ENCODE results near the gene PRELP. TPM values are rescaled to one million over a fixed set of nuclear protein-coding genes. Genes with fewer than 3 reads are reported as not detected.

The PRELP gene
- total and polyA plus RNA-seq, 2 of the 8 experiments (the other 6 are each of a cell fraction or from before 2014, with no cell fraction given), result 0.13 to 0.23 TPM

DNA sequence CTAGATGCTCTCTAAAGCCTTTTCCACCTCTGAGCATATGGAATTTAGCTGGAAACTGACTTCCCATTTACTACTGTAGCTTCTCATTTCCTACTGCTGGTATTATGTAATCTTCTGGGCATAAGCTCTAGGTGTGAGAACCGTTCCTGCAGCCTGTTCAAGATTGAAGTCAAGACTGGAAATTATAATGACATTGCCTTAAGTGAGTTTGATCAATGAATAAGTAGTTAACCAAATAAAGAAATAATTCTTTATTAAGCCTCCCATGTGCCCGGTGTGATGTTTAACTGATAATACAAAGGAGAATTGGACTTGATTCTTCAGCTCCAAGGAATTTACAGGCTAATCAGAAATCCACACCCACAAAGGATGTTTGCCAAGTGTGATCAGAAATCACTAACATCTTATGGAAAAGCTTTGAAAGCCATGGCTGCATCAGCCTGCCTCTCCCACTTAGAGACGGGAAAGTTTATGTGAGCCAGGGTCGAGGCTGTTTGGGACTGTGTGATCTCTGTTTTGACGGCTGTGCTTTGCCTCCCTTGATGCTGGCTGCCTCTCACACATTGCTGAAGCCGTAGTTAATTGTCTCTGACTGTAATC is 36.4 kb upstream of the PRELP start (continued):
- TF ChIP-seq, protein P1, sequence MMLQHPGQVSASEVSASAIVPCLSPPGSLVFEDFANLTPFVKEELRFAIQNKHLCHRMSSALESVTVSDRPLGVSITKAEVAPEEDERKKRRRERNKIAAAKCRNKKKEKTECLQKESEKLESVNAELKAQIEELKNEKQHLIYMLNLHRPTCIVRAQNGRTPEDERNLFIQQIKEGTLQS (IDR thresholded peaks at IDR 0.05; ENCODE audit: insufficient read depth, low read depth, low read length), result no peak
- TF ChIP-seq BRCA1 (IDR thresholded peaks at IDR 0.05; ENCODE audit: low read depth, low read length), result no peak
- no peak for TF ChIP-seq CREB1 (IDR thresholded peaks at IDR 0.05)
